ENCODE measurements around the gene SLC6A6.

SLC6A6 gene

DNA sequence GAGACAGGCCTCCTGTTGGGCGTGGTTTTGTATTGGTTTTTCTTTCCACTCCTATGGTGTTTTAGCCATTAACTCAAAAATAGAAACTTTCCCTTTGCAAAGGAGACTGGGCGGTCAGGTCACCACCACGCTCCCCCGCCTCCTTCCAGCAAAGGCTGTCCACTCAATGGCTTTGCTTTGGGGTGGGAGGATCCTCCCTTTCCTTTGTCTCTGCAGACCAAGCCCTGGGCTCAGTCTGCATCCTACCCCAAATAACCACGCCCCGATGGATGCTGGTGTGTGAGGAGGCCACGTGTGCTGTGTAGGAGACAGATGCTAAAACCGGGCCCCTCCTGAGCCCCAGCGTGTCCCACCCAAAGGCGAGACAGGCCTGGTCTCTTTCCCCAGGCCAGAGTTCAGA is 69.3 kb downstream of the SLC6A6 start:
- TF ChIP-seq CTCF (IDR thresholded peaks at IDR 0.05; ENCODE audit: low read length) (no peak), EZH2phosphoT487 (IDR thresholded peaks at IDR 0.05; ENCODE audit: low read length) (no peak), EZH2 (optimal IDR thresholded peaks at IDR 0.05; ENCODE audit: low read depth, low read length) (no peak)
- DNase-seq: no peak
- H3K27me3 ChIP-seq (replicated peaks; ENCODE audit: insufficient read depth, low read length): no peaks in the 10 kb centered on the region
- H3K9ac ChIP-seq (ENCODE audit: low read length): no peak overlapping the region
- no peak overlapping the region for H3K4me2 ChIP-seq (ENCODE audit: low read depth, low read length)
- no peaks in the 10 kb centered on the region for H3K4me1 ChIP-seq (ENCODE audit: low read length)
- no peaks in the 10 kb centered on the region for H4K20me1 ChIP-seq (ENCODE audit: insufficient read depth, low read length)
- no peak overlapping the region for H2AFZ ChIP-seq (ENCODE audit: low read length)
- H3K79me2 ChIP-seq (ENCODE audit: low read length): no peaks in the 10 kb centered on the region
- H3F3A ChIP-seq (ENCODE audit: insufficient read depth, low read length): no peaks in the 10 kb centered on the region
- H3K27ac ChIP-seq (ENCODE audit: low read length): no peak overlapping the region
- H3K9me3 ChIP-seq (replicated peaks; ENCODE audit: insufficient read depth, low read length): no peaks in the 10 kb centered on the region
- no peaks in the 10 kb centered on the region for H3K9me2 ChIP-seq (replicated peaks; ENCODE audit: insufficient read depth, low read length)
- H3K36me3 ChIP-seq (replicated peaks; ENCODE audit: insufficient read depth, low read length): no peaks in the 10 kb centered on the region
- no peak overlapping the region for H3K4me3 ChIP-seq (ENCODE audit: low read length)

DNA sequence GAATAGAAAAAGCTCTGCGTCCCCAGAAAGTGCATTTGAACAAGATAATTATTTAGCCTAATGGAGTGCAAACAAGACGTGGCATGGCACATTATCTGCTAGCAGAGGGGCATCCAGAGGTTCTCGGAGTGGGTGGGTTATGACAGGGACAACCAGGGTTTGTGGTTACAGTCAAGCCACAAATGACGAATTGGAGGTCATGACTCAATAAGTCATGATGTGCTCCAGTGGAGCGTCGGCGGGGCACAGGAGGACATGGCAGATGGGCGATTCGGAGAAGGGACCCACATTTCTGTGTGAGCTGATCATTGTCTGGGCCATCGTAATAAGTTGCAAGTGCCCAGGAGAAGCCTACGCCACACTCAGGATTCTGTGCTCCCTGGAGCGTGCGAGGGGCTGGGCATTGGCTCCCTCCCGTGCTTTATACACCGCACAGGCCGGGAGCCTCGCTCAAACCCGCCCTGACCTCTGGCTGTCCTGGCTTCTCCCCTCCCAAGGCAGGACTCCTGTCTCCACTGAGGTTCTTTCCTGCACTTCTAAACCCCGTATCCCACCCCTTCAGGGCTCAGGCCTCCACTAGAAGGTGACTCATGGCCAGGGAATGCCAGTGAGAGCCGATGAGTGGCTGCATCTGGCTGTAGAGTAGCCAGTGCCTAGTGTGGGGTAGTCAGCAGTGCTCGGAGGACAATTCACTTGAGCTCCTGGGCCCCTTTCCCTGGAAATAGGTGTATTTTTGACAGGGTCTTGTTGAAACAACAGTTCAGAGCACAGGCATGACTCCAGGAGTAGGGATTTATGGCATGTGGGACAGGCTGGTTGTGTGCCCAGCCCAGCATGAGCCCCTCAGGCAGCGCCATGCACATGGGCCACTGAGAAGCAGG is 70.3 kb downstream of the SLC6A6 start:
- H3K9me2 ChIP-seq (replicated peaks; ENCODE audit: insufficient read depth, low read length): no peaks in the 10 kb centered on the region
- H4K20me1 ChIP-seq (ENCODE audit: insufficient read depth, low read length): no peaks in the 10 kb centered on the region
- H3K4me1 ChIP-seq (ENCODE audit: low read length): no peaks in the 10 kb centered on the region
- H3K27ac ChIP-seq (ENCODE audit: low read length): no peak overlapping the region
- H3K36me3 ChIP-seq (replicated peaks; ENCODE audit: insufficient read depth, low read length): no peaks in the 10 kb centered on the region
- H3K9me3 ChIP-seq (replicated peaks; ENCODE audit: insufficient read depth, low read length): no peaks in the 10 kb centered on the region
- TF ChIP-seq EZH2 (optimal IDR thresholded peaks at IDR 0.05; ENCODE audit: low read depth, low read length) (no peak), CTCF (IDR thresholded peaks at IDR 0.05; ENCODE audit: low read length) (no peak), EZH2phosphoT487 (IDR thresholded peaks at IDR 0.05; ENCODE audit: low read length) (no peak)
- H3K9ac ChIP-seq (ENCODE audit: low read length): no peak overlapping the region
- H3K79me2 ChIP-seq (ENCODE audit: low read length): no peaks in the 10 kb centered on the region
- no peak overlapping the region for H3K4me2 ChIP-seq (ENCODE audit: low read depth, low read length)
- H2AFZ ChIP-seq (ENCODE audit: low read length): no peak overlapping the region
- H3K27me3 ChIP-seq (replicated peaks; ENCODE audit: insufficient read depth, low read length): no peaks in the 10 kb centered on the region
- H3F3A ChIP-seq (ENCODE audit: insufficient read depth, low read length): no peaks in the 10 kb centered on the region
- DNase-seq: no peak
- no peak overlapping the region for H3K4me3 ChIP-seq (ENCODE audit: low read length)

DNA sequence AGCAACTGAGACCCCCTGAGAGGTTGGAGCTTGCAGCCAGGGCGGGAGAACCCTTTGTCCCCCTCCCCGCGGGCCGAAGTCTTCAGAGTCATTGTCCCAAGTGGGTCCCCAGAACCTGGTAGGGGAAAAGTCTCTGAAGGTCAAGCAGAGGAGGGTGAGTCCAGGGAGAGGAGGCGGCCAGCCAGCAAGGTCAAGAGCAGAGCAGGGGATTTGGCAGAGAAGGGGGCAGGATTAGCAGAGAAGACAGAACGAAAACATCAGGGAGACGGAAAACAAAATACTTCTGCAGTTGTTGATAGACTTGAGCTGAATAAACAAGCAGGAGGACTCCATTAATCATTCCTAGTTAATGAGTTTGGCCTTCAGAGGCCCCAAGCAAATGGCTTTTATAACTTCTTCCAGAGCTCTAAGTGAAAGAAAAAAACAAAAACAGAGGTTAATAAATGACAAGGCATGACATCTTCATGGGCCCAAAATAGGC is 71.0 kb downstream of the SLC6A6 start:
- no peaks in the 10 kb centered on the region for H3K4me1 ChIP-seq (ENCODE audit: low read length)
- no peaks in the 10 kb centered on the region for H3K9me3 ChIP-seq (replicated peaks; ENCODE audit: insufficient read depth, low read length)
- H3K9me2 ChIP-seq (replicated peaks; ENCODE audit: insufficient read depth, low read length): no peaks in the 10 kb centered on the region
- H2AFZ ChIP-seq (ENCODE audit: low read length): no peak overlapping the region
- no peaks in the 10 kb centered on the region for H3K27me3 ChIP-seq (replicated peaks; ENCODE audit: insufficient read depth, low read length)
- no peak for DNase-seq
- no peak overlapping the region for H3K4me2 ChIP-seq (ENCODE audit: low read depth, low read length)
- H3K27ac ChIP-seq (ENCODE audit: low read length): no peak overlapping the region
- no peaks in the 10 kb centered on the region for H3K79me2 ChIP-seq (ENCODE audit: low read length)
- no peaks in the 10 kb centered on the region for H3F3A ChIP-seq (ENCODE audit: insufficient read depth, low read length)
- TF ChIP-seq EZH2phosphoT487 (IDR thresholded peaks at IDR 0.05; ENCODE audit: low read length) (no peak), EZH2 (optimal IDR thresholded peaks at IDR 0.05; ENCODE audit: low read depth, low read length) (no peak), CTCF (IDR thresholded peaks at IDR 0.05; ENCODE audit: low read length) (no peak)
- H3K4me3 ChIP-seq (ENCODE audit: low read length): no peak overlapping the region
- no peaks in the 10 kb centered on the region for H4K20me1 ChIP-seq (ENCODE audit: insufficient read depth, low read length)
- no peaks in the 10 kb centered on the region for H3K36me3 ChIP-seq (replicated peaks; ENCODE audit: insufficient read depth, low read length)
- H3K9ac ChIP-seq (ENCODE audit: low read length): no peak overlapping the region
